ENCODE data around the gene RAB28.

DNA sequence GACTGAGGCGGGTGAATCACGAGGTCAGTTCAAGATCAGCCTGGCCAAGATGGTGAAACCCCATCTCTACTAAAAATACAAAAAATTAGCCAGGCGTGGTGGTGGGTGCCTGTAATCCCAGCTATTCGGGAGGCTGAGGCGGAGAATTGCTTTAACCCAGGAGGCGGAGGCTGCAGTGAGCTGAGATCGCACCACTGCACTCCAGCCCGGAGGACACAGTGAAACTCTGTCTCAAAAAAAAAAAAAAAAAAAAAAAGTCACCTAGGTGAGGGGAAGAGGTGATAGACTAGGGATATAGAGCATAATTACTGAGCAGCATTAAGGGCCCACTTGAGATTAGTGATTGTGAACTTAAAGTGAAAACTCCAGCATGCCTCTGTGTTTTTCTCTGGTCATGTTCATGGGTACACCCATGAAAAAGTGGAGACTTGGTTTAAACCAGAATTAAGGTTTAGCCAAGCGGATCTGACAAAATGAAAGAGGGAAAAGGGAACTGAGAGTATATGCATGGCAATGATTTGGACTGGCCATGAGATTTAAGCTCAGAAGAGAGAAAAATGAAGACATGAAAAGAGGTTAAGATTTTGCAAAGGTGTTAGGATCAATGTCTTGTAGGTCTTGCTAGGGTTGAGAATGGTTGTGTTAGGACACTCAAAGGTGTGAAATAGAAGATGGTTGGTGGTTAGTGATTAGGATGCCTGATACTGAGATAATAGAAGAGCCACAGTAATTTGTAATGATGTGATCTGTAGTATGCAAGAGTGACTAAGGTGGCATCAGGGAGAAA is 105.0 kb downstream of the RAB28 start:
- TF ChIP-seq, protein P1, sequence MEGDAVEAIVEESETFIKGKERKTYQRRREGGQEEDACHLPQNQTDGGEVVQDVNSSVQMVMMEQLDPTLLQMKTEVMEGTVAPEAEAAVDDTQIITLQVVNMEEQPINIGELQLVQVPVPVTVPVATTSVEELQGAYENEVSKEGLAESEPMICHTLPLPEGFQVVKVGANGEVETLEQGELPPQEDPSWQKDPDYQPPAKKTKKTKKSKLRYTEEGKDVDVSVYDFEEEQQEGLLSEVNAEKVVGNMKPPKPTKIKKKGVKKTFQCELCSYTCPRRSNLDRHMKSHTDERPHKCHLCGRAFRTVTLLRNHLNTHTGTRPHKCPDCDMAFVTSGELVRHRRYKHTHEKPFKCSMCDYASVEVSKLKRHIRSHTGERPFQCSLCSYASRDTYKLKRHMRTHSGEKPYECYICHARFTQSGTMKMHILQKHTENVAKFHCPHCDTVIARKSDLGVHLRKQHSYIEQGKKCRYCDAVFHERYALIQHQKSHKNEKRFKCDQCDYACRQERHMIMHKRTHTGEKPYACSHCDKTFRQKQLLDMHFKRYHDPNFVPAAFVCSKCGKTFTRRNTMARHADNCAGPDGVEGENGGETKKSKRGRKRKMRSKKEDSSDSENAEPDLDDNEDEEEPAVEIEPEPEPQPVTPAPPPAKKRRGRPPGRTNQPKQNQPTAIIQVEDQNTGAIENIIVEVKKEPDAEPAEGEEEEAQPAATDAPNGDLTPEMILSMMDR (conservative IDR thresholded peaks at IDR 0.05; ENCODE audit: low read length) = no peak
- no peak for TF ChIP-seq EZH2phosphoT487 (IDR thresholded peaks at IDR 0.05; ENCODE audit: borderline replicate concordance)

All from Loucy (cell line).